B cell (primary cell): ENCODE results near the gene NRIP3. TPM values are rescaled to one million over a fixed set of nuclear protein-coding genes. Genes with fewer than 3 reads are reported as not detected.

ENCODE experiments used
- ATAC-seq: fragments of 200-7000 bp; cut with Tn5 transposase; one replicate; pipeline ENCODE4 v1.10.0; 2021; ENCODE audit warnings: low read depth, mild to moderate bottlenecking, moderate number of reproducible peaks, moderate library complexity
- CTCF ChIA-PET: fragments of 350-600 bp; sonication (Branson Sonifier 250); formaldehyde crosslinking; loops from one replicate; lab custom pipeline; 2021; ENCODE audit warnings: antibody characterized with exemption, inconsistent platforms; lab: Charles Lee
- POLR2A ChIA-PET: fragments of 350-600 bp; sonication (Branson Sonifier 250); formaldehyde crosslinking; loops from one replicate; lab custom pipeline; 2021; ENCODE audit warnings: antibody characterized with exemption; lab: Charles Lee
- DNase-seq: peaks from one replicate; pipeline ENCODE4 v3.0.0; 2013
- H2AFZ ChIP-seq: 2 replicates; pipeline ENCODE4 v1.6.1; 2012; ENCODE audit warnings: mild to moderate bottlenecking, low read depth, low read length; ENCODE audit not compliant: insufficient read depth, poor library complexity, severe bottlenecking
- H3K27ac ChIP-seq, 2 donors: 1 replicate in 1 of 2; 2 replicates in 1 of 2; pipeline ENCODE4 v1.5.1; 2012 to 2013; ENCODE audit warnings: low read length in 2 of 2, mild to moderate bottlenecking in 2 of 2, moderate library complexity in 1 of 2
- H3K27me3 ChIP-seq, 4 experiments: fragments of 200-600 bp in 1 of 4; sonication (generic) in 1 of 4; replicated peaks in 1 of 4; 1 replicate in 2 of 4; 2 replicates in 2 of 4; pipeline versions ENCODE4 v1.6.1 to v1.7.0; 2013 to 2016; ENCODE audit warnings: low read length in 3 of 4, mild to moderate bottlenecking in 2 of 4, mixed read lengths in 1 of 4, moderate library complexity in 1 of 4; ENCODE audit not compliant: insufficient read depth in 4 of 4, control insufficient read depth in 3 of 4; ENCODE audit errors: control extremely low read depth in 1 of 4
- H3K36me3 ChIP-seq, 2 experiments: replicated peaks in 1 of 2; 1 replicate in 1 of 2; 2 replicates in 1 of 2; pipeline versions ENCODE4 v1.6.1 to v1.7.1; 2013; ENCODE audit warnings: low read length in 1 of 2; ENCODE audit not compliant: insufficient read depth in 2 of 2, control insufficient read depth in 1 of 2; ENCODE audit errors: control extremely low read depth in 1 of 2, extremely low read depth in 1 of 2
- H3K4me1 ChIP-seq, 2 donors: fragments of 200-600 bp in 1 of 2; sonication (generic) in 1 of 2; 1 replicate in 1 of 2; 2 replicates in 1 of 2; pipeline versions ENCODE4 v1.5.1 to v1.6.1; 2013 to 2017; ENCODE audit warnings: low read length in 2 of 2; ENCODE audit not compliant: control insufficient read depth in 2 of 2, insufficient read depth in 2 of 2
- H3K4me2 ChIP-seq: replicated peaks from 2 replicates; pipeline ENCODE3; 2012; ENCODE audit warnings: mild to moderate bottlenecking, low read depth, low read length; ENCODE audit not compliant: poor library complexity, severe bottlenecking
- H3K4me3 ChIP-seq, 5 experiments: fragments of 200-600 bp in 1 of 5; sonication (generic) in 1 of 5; 1 replicate in 3 of 5; 2 replicates in 2 of 5; pipeline versions ENCODE4 v1.5.1 to v1.7.0; 2011 to 2016; ENCODE audit warnings: low read length in 4 of 5, mild to moderate bottlenecking in 4 of 5, low read depth in 2 of 5, control low read depth in 1 of 5, moderate library complexity in 1 of 5; ENCODE audit not compliant: insufficient read depth in 1 of 5; ENCODE audit errors: control extremely low read depth in 1 of 5, extremely low read depth in 1 of 5
- H3K79me2 ChIP-seq: fragments of 200-600 bp; sonication (generic); one replicate; pipeline ENCODE4 v1.6.0; 2016; ENCODE audit warnings: low read length; ENCODE audit not compliant: control insufficient read depth, insufficient read depth
- H3K9ac ChIP-seq: fragments of 200-600 bp; sonication (generic); 2 replicates; pipeline ENCODE4 v1.6.1; 2017; ENCODE audit warnings: mild to moderate bottlenecking, low read length, moderate library complexity
- H3K9me3 ChIP-seq, 3 donors: one replicate each; pipeline versions ENCODE4 v1.6.1 to v1.7.1; 2013; ENCODE audit warnings: low read length in 2 of 3; ENCODE audit not compliant: control insufficient read depth in 2 of 3, insufficient read depth in 1 of 3; ENCODE audit errors: control extremely low read depth in 1 of 3
- H4K20me1 ChIP-seq: 2 replicates; pipeline ENCODE4 v1.6.0; 2012; ENCODE audit warnings: mild to moderate bottlenecking, low read length; ENCODE audit not compliant: insufficient read depth, control insufficient read depth, poor library complexity, severe bottlenecking
- H3K27ac Mint-ChIP-seq: one replicate; pipeline ENCODE4 v1.8.0; 2021; ENCODE audit warnings: mixed read lengths
- H3K27me3 Mint-ChIP-seq: one replicate; pipeline ENCODE4 v1.8.0; 2021; ENCODE audit warnings: mixed read lengths
- H3K4me1 Mint-ChIP-seq: one replicate; pipeline ENCODE4 v1.8.0; 2021; ENCODE audit warnings: mixed read lengths
- H3K4me3 Mint-ChIP-seq: one replicate; pipeline ENCODE4 v1.8.0; 2021; ENCODE audit warnings: mixed read lengths
- H3K9me3 Mint-ChIP-seq: one replicate; pipeline ENCODE4 v1.8.0; 2022; ENCODE audit warnings: mixed read lengths; ENCODE audit not compliant: insufficient read depth
- CTCF ChIP-seq: fragments of 200-600 bp; IDR thresholded peaks from one replicate; pipeline ENCODE4 v1.8.0; 2022; ENCODE audit warnings: antibody characterized with exemption, mild to moderate bottlenecking
- EZH2 ChIP-seq: IDR thresholded peaks from 2 replicates; pipeline ENCODE4 v1.6.1; 2012; ENCODE audit warnings: borderline replicate concordance, low read depth, mild to moderate bottlenecking, moderate library complexity, low read length; ENCODE audit not compliant: insufficient read depth, poor library complexity, severe bottlenecking
- WGBS: methylation state at CpG from one replicate; pipeline ENCODE4 v1.1.5; 2013; ENCODE audit warnings: missing lambda C conversion rate; ENCODE audit not compliant: insufficient coverage; 5-methylcytosine and 5-hydroxymethylcytosine counted together
- intact Hi-C: fragments of 100-400 bp; cut with micrococcal nuclease; formaldehyde crosslinking; loops from one replicate; pipeline ENCODE4 v1.10.0; 2022
- polyA plus RNA-seq: library from polyadenylated mRNA; depleted of rRNA; stranded (reverse); fragments of >200 nt; gene quantifications from 2 replicates; pipeline ENCODE4 v1.2.3, GENCODE V29; 2012
- total RNA-seq, 2 donors: library from RNA; stranded (reverse); fragments of 120-200 nt in 1 of 2; gene quantifications; 1 replicate in 1 of 2; 2 replicates in 1 of 2; pipeline versions ENCODE4 v1.2.3 to v1.2.4, GENCODE V29; 2013 to 2022

The NRIP3 gene
- total and polyA plus RNA-seq, 2 donors (not counting 1 experiment from before 2014, with no cell fraction given) = 0.13 to 0.59 TPM

- Histone ChIP-seq H3K4me2 (no peak overlapping the region), H4K20me1 (no peaks in the 10 kb centered on the region), H3K9me3 (peaks cover 0 to 3% (median 0%) of the 10 kb centered on the region in 3 donors), H3K27me3 (peaks cover 0 to 6% (median 4%) of the 10 kb centered on the region in 4 experiments), H3K4me3 (no peak overlapping the region), H3K79me2 (no peaks in the 10 kb centered on the region), H3K27ac (no peak overlapping the region), H3K9ac (no peak overlapping the region), H3K4me1 (no peaks in the 10 kb centered on the region), H2AFZ (no peak overlapping the region), H3K36me3 (no peaks in the 10 kb centered on the region)
- peaks cover 22% of the 10 kb centered on the region for H3K27me3 Mint-ChIP-seq
- peak; percentile 92 for TF ChIP-seq CTCF
- no peak for TF ChIP-seq EZH2
- no peak overlapping the region for H3K27ac Mint-ChIP-seq
- H3K4me1 Mint-ChIP-seq = no peaks in the 10 kb centered on the region
- peaks cover 2% of the 10 kb centered on the region for H3K9me3 Mint-ChIP-seq
- intact Hi-C loops = loop anchor here (1.0 to 5.0 kb wide), 2 partner anchors 122 to 1307 kb away; no protein-coding TSS in a partner anchor
- ChIA-PET POLR2A (no interaction called here), CTCF (interaction anchor here (0.6 to 6.0 kb wide), 21 partner anchors 8 to 1308 kb away, joined by 3 to 88 read pairs (median 4); partner anchors contain the start of gene NRIP3)
- WGBS = 22% methylated on average over 4 of the region's 4 CpGs
- peak; percentile 76 for ATAC-seq
- H3K4me3 Mint-ChIP-seq = no peak overlapping the region
- peak; percentile 73 for DNase-seq
Measured at GRCh38 chr11:9015677-9016076, 11.9 kb upstream of the NRIP3 start.

GRCh38 chr11:9014826-9015225 is 11.0 kb upstream of the NRIP3 start:
- Histone ChIP-seq H3K4me3 (no peak overlapping the region), H3K27ac (no peak overlapping the region), H3K4me2 (no peak overlapping the region), H3K36me3 (no peaks in the 10 kb centered on the region), H3K9me3 (peaks cover 0 to 3% (median 2%) of the 10 kb centered on the region in 3 donors), H3K79me2 (no peaks in the 10 kb centered on the region), H3K27me3 (peaks cover 0 to 6% (median 4%) of the 10 kb centered on the region in 4 experiments), H3K4me1 (no peaks in the 10 kb centered on the region), H3K9ac (no peak overlapping the region), H2AFZ (no peak overlapping the region), H4K20me1 (no peaks in the 10 kb centered on the region)
- ChIA-PET CTCF (interaction anchor here (0.6 to 6.0 kb wide), 8 partner anchors 9 to 495 kb away, joined by 3 to 88 read pairs (median 6); partner anchors contain the start of gene NRIP3), POLR2A (no interaction called here)
- Mint-ChIP-seq H3K4me1 (no peaks in the 10 kb centered on the region), H3K27me3 (peaks cover 24% of the 10 kb centered on the region), H3K4me3 (no peak overlapping the region), H3K27ac (no peak overlapping the region), H3K9me3 (peaks cover 2% of the 10 kb centered on the region)
- no peak for TF ChIP-seq CTCF
- no peak for TF ChIP-seq EZH2
- DNase-seq = no peak
- ATAC-seq = no peak
- intact Hi-C loops = loop anchor here (1.0 to 5.0 kb wide), 2 partner anchors 122 to 1307 kb away; no protein-coding TSS in a partner anchor
- 91% methylated on average over 2 of the region's 3 CpGs for WGBS
